Adrenal gland (tissue), 5 donors: Measurements from ENCODE around the gene FAM124B.

ENCODE experiments used
- POLR2A ChIP-seq, 2 donors: fragments of 450-650 bp; IDR thresholded peaks; one replicate each; pipeline ENCODE4 v1.6.1; 2017; ENCODE audit warnings: antibody characterized with exemption in 2 of 2, mild to moderate bottlenecking in 2 of 2, moderate library complexity in 1 of 2
- TF ChIP-seq, protein P1 (sequence below), 6 experiments: fragments of 450-650 bp in 4 of 6; fragments of 200-600 bp in 2 of 6; sonication (generic) in 1 of 6; IDR thresholded peaks; 1 replicate in 5 of 6; 2 replicates in 1 of 6; pipeline versions ENCODE4 v1.5.1 to v1.8.0; 2016 to 2021; ENCODE audit warnings: antibody characterized with exemption in 6 of 6, mild to moderate bottlenecking in 2 of 6, moderate library complexity in 1 of 6
- donor health status: DM: no; HTN: no; CAD: no.

DNA sequence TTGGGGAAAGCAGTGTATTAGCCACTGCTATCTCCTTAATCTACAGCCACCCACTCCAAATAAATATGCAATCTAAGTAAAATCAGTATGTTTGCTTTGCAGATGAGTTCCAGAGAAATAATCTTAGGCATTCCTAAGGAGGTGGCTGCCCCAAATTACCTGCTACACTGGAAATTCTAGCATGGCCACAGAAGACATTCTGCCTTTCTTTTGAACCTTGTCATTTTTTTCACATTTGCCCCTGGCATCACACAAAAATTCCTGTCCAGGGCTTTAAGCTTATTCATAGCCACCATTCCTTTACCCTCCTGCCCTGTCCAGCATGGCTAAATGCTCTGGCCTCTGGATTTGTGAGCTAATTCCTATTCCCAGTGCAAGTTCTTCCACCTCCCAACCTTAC lies 36.8 kb upstream of the FAM124B start:
- no peak for TF ChIP-seq POLR2A (IDR thresholded peaks at IDR 0.05)
- TF ChIP-seq, protein P1, sequence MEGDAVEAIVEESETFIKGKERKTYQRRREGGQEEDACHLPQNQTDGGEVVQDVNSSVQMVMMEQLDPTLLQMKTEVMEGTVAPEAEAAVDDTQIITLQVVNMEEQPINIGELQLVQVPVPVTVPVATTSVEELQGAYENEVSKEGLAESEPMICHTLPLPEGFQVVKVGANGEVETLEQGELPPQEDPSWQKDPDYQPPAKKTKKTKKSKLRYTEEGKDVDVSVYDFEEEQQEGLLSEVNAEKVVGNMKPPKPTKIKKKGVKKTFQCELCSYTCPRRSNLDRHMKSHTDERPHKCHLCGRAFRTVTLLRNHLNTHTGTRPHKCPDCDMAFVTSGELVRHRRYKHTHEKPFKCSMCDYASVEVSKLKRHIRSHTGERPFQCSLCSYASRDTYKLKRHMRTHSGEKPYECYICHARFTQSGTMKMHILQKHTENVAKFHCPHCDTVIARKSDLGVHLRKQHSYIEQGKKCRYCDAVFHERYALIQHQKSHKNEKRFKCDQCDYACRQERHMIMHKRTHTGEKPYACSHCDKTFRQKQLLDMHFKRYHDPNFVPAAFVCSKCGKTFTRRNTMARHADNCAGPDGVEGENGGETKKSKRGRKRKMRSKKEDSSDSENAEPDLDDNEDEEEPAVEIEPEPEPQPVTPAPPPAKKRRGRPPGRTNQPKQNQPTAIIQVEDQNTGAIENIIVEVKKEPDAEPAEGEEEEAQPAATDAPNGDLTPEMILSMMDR (IDR thresholded peaks at IDR 0.05) = no peak
